HG02943 (cell line): ENCODE data around the gene EMC10.
"Not testable (repeated sequence)": the region's sequence is repeated elsewhere in the genome, so short reads cannot be mapped to it uniquely, and the experiment has no call there.

ENCODE experiments used
- ATAC-seq: cut with Tn5 transposase; IDR thresholded peaks from one replicate; pipeline ENCODE4 v1.9.1; 2021; ENCODE audit warnings: mild to moderate bottlenecking, low read depth, moderate library complexity; ENCODE audit not compliant: unreplicated experiment

Gene EMC10

DNA sequence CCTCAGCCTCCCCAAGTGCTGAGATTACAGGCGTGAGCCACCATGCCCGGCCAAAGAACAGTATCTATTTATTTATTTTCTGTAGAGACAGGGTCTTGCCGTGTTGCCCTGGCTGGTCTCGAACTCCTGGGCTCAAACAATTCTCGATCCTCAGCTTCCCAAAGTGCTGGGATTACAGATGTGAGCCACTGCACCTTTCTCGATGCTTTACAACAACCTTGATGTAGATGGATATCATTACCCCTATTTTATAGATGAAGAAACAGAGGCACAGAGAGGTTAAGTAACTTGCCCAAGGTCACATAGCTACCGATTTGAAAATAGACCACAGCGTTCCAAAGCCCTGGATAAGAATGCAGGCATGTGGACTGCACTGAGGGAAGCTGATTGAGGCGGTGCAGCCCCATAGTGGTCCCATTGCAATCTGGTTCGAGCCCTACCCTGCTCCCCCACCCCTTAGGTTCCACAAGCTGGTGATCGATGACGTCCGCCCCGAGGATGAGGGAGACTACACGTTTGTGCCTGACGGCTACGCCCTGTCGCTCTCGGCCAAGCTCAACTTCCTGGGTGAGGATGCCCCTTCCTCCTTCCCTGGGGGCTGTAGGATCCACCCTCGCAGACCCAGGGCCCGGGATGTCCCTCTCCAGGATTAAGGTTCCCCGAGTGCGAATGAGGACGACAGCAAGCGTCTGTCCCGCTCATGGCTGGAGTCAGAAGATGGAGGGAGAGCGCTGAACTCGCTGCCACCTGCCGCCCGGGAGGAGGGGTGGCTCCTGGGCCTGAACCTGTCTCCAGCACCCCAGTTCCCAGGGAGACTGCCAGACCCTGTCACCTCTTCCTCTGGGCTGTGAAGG, 25.7 kb upstream of the EMC10 start:
- no peak for ATAC-seq

DNA sequence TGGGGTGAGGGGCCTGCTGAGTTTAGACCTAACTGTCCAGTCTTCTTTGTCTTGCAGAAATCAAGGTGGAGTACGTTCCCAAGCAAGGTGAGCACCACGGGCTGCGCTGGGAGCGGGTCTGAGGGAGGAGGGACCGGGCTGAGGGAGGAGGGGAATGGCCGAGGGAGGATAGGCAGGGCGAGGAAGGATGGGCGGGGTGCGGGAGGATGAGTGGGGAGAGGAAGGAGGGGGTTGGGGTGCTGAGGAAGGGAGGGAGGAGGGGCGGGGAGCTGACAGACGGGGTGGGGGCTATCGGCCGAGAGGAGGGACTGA, 25.1 kb upstream of the EMC10 start:
- ATAC-seq = no peak

DNA sequence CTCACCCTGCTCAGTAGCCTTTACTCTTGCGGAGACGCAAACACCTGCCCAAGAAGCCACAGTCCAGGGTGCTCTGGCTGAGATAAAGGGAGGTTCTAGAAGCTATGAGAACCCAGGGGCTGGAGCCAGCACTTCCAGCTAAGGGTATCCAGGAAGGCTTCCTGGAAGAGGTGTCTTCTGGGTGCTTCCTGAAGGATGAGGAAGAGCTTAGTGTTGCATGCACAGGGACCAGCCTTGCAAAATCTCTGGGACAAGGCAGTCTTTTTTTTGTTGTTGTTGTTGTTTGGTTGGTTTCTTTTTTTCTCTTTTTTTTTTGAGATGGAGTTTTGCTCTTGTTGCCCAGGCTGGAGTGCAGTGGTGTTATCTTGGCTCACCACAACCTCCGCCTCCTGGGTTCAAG, 23.1 kb upstream of the EMC10 start:
- no peak for ATAC-seq

DNA sequence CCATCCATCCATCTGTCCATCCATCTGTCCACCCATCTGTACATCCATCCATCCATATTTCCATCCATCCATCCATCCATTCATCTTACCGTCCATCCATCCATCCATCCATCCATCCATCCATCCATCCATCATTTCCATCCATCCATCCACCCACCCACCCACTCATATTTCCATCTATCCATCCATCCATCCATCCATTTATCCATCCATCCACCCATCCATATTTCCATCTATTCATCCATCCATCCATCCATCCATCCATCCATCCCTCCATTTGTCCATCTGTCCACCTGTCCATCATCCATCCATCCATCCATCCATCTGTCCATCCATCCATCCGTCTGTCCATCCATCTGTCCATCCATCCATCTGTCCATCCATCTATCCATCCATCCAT, 20.3 kb upstream of the EMC10 start:
- no peak for ATAC-seq

DNA sequence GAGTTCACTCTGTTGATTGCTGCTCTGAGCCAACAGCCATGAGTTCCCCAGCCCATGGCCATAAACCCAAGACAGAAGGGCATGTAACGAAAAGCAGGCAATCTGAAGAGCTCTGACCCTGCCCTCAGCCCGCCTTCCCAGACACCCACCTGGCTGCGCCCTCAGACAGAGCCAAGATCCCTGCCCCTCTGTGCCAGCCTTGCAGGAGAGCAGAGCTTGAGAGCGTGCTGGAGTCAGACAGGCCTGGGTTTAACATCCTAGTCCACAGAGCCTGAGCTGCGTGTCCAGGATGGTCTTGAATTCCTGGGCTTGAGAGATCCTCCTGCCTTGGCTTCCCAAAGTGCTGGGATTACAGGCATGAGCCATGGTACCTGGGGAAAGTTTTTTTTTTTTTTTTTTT, 19.0 kb upstream of the EMC10 start:
- ATAC-seq = no peak

DNA sequence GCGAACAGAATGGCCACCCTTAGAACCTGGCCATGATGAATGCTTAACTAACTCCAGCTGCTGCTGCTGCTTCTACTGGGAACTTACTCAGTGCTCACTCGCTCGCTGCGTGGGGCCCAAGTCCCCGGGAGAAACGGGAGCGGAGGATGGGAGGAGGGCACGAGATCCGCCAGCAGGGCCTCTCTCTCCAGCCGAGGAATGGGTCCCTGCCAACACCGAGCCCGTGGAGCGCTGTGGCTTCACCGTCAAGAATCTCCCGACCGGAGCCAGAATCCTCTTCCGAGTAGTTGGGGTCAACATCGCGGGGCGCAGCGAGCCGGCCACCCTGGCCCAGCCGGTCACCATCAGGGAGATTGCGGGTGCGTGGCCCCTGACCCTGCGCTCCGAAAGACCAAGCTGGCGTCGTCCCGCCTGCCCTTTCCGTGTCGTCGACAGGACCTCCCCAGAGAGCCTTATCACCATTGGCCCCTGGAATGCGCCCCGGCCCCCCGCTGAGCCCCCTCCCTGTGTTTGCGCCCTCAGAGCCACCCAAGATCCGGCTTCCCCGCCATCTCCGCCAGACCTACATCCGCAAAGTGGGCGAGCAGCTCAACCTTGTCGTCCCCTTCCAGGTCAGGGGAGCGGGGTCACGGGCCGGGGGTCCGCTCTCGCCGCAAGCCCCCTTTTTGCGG, 17.8 kb upstream of the EMC10 start:
- ATAC-seq = no peak

DNA sequence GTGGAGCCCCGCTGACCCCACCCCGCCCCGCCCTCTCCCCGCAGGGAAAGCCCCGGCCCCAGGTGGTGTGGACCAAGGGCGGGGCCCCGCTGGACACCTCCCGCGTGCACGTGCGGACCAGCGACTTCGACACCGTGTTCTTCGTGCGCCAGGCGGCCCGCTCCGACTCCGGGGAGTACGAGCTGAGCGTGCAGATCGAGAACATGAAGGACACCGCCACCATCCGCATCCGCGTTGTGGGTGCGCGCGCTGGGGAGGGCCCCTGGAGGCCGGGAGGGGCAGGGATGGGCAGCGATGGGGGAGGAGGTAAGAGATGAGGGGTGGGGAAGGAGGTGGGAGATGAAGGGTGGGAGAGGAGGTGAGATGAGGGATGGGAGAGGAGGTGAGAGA, 17.2 kb upstream of the EMC10 start:
- ATAC-seq = no peak

DNA sequence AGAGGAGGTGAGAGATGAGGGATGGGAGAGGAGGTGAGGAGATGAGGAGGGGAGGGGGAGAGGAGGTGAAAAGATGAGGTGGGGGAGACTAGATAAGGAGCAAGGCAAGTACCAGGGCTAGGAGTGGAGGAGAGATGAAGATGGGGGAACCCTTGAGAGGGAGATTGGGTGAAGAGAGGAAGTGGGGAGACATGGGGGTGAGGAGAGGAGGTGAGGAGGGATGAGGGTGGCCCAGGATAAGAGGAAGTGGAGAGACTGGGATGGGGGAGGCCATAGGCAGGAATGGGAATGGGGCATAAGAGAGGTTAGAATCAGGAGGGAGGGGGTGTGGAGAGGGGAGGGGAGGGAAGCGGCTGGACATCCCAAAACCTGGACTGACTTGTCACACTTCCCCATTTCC, 16.7 kb upstream of the EMC10 start:
- ATAC-seq = no peak

DNA sequence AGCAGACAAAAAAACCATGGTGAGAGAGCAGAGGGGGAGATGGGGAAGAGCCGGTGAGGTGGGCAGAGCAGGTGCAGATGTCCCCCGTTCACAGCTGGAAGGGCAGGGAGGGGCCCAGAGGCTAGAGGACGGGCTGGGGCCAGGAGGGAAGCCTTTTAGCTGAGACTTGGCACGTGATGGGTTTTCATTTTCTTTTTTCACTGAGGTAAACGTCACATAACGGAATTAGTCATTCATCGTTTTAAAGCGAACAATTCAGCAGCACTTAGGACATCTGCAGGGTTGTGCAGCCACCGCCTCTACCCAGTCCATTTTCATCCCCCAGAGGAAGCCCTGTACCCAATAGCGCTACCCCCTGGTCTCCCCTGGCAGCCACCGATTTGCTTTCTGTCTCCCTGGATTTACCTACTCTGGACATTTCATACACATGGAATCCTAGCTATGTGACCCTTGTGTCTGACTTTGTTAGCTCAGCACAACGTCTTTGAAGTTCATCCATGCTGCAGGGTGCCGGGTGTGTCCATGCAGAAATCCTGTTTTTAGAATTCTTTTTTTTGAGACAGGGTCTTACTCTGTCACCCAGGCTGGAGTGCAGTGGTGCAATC, 16.0 kb upstream of the EMC10 start:
- ATAC-seq = no peak

DNA sequence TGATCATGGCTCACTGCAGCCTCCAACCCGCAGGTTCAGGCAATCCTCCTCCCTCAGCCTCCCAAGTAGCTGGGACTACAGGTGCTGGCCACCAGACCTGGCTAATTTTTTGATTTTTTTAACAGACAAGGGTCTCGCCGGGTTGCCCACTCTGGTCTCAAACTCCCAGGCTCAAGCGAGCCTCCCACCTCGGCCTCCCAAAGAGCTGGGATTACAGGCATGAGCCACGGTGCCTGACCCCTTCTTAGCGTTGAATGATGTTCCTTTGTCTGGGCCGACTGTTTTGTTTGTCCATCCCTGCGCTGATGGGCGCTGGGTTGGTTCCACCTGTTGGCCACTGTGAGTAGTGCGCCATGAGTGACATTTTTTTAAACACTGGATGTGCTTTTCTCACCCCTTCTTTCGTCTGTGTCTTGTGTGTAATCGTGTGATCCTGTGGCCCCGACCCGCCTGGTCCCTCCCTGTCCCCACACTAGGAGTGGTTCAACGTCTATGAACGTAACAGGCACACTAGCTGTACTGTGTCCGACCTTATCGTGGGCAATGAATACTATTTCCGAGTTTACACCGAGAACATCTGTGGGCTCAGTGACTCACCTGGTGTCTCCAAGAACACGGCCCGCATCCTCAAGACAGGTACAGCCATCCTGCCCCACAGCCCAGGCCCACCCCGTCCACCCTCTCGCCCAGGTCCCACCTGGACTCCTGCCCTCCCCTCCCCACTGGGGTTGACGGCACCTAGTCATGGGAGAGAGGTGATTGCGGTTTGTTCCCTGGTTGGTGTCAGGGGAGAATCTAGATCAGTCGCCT, 15.0 kb upstream of the EMC10 start:
- no peak for ATAC-seq

DNA sequence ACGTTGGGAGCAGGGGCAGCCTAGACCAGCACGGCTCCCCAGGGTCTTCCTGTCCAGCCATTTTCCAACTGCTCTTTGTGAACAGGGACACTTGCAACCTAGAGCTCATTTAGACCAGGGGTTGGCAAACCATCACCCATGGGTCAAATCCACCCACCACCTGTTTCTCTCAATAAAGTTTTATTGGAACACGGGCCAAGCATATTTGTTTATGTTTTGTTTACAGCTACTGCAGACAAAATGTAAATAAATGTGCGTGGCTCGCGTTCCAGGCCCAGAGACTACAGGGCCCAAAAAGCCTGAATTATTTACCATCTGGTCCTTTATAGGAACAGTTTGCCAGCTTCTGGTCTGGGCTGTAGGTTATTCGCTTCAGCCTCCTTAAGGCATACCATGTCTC, 13.3 kb upstream of the EMC10 start:
- no peak for ATAC-seq

DNA sequence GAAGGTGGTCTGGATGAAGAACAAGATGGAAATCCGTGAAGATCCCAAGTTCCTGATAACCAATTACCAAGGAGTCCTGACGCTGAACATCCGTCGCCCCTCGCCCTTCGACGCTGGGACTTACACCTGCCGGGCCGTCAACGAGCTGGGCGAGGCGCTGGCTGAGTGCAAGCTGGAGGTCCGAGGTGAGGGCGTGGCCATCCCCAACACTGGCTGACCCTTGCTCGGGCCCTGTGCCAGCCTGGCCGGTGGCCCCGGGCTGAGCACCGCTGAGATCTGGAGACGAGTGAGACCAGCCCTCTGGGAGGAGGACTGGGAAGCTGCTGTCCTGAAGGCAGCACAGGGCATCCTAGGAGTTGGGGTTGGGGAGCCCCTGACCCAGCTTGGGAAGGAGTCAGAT, 12.0 kb upstream of the EMC10 start:
- no peak for ATAC-seq

DNA sequence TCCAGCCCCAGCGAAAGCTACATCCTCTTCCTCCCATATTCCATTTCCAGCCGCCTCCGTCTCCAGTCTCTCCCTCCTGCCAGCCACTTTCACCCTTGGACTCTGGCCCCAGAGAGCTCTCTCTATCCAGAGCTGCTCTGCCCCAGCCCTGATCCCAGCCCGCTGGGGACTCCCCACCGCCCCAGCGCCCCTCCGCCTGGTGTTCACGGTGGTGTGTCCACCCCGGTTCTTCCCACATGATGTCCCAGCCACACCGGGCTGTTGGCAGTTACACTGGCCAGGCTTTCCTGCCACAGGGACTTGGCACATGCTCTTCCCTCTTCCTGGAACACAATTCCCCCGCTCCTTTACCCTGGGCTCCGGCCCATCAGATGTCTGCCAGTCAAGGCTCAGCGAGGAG, 11.3 kb upstream of the EMC10 start:
- ATAC-seq = no peak

DNA sequence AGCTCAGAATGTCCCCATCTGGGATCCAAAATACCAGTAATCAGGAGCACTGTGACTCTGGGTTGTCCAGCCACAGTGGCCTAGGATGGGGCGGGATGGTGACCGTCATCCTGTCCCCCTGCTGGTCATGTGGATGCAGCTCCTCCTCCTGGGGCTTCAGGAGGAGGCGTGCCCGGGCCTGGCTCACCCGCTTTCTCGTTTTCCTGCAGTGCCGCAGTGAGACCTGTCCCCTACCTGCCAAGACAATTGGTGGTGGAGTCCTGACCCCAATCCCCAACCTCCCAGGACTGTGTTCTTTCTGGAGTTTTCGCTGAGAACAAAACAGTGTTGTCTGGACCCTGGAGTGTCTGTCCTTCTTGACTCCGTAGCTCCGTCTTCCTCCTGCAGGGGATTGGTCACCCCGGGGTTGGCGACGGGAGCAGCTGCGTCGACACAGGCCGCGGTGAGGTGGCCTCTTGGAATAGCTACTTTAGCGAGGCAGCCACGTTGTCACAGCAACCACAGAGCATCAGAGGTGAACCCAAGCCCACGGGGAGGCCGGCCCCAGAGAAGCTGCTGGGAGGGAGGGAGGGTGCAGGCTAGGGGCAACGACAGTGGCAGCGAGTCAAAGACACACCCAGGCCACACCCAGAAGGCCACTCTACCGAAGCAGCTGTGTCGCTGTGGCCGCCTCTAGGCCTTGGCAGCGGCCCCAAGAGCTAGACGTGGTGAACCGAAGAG, 10.2 kb upstream of the EMC10 start:
- ATAC-seq = no peak

DNA sequence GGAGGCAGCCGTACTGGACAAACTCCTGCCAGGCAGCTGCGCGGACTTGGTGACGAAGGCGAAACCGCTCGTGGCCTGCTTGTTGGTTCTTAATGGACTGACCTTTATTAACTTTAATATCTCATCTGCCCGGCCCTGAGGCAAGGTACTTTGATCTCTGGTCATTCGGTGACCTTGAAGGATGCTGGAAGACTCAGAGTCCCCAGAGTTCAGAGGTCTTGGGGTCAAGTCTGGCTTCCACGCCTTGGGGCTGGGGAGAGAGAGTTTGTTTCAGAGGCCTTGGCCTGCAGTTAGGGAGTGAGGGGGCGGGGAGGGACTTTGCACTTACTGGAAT, 9.6 kb upstream of the EMC10 start:
- no peak for ATAC-seq

DNA sequence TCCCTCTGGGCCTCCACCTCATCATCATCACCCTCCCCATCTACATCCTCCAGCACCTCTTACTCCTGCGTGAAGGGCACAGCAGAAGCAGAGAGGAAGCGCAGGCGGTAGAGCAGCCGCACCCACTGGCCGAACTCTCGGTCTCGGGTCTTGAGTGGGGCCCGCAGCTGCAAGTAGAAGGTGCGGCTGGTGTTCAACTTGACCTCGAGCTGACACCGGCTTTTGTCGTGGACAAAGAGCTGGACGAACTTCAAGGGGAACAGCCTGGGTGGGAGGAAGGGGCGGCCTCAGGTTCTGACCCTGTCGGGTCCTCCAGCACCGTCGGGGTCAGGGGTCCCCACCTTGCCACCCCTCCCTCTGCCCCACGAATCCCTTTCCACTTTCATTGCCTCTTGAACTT, 8.7 kb upstream of the EMC10 start:
- no peak for ATAC-seq

DNA sequence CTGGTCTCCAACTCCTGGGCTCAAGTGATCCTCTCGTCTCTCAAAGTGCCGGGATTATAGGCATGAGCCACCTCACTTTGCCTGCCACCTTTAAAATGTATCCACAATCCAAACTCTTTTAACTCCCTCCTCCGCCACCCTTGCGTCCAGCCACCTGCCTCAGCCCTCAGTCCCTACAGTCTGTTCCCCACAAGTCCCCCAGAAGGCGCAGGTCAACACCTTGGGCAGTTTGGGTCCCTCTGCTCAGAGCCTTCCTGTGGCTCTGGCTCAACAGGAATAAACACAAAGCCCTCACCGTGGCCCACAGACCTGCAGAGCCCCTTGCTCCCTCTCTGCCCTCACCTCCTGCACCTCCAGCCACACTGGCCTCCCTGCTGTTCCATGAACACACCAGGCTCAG, 7.5 kb upstream of the EMC10 start:
- no peak for ATAC-seq

DNA sequence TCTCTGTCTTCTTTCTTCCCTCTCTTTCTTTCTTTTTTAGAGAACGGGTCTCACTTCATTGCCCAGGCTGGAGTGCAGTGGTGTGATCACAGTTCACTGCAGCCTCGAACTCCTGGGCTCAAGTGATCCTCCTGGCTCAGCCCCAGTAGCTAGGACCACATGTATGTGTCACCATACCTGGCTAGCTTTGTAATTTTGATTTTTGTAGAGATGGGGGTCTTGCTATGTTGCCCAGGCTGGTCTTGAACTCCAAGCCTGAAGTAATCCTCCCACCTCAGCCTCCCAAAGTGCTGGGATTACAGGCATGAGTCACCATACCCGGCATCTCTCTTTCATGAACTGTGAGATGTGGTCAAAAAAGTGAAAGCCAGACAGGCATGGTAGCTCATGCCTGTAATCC, 3.0 kb upstream of the EMC10 start:
- ATAC-seq = not testable (repeated sequence)

DNA sequence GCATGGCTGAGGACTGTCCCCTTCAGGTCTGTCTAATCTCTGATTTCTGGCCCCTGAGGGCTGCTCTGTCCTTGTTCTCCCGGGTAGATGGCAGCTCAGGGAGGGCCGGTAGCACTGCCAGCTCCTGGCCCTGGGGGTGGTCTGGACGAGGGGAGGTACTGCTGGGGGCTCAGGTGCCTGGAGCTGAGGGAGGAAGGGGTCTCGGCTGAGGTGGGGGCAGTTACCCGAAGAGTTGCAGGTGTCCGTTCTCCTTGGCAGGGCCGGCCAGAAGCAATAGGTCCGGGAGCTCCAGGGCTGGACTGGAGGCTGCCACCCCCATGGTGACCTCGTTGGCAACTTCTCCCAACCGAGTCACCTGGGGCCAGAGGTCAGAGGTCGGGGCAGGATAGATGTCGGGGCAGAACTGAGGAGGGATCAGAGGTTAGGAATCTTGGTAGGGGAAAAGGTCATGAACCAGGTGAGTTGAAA, 1.2 kb upstream of the EMC10 start:
- no peak for ATAC-seq

DNA sequence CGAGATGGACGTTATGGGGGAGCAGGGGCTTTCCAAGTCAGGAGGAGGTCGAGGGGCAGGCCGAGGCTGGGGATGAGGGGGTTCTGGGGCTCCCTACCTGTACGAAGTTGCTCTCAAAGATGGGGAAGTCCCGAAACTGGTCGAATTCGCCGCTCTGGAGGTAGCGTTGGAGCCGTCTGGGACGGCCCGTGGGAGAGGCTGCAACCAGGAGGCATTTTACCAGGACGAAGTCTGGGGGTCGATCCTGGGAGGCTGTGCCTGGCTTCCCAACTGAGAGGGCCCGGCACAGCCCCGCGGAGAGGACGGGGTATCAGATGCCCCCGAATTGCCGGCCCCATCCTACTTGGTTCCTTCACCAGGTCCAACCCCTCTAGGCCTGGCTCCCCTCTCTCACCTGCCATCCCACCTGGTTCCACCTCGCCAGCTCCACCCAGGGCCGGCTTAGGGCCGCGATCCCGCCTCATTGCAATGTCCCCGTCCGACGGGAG, 527 bp upstream of the EMC10 start:
- ATAC-seq = no peak

DNA sequence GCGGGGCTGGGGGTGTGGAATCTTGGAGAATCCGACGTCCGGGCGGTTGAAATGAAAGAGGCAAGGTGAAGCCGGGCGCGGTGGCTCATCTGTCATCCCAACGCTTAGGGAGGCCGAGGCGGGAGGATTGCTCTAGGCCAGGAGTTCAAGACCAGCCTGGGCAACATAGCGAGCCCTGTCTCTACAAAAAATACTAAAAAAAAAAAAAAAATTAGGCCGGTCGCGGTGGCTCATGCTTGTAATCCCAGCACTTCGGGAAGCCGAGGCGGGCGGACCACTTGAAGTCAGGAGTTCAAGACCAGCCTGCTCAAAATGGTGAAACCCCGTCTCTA, 566 bp downstream of the EMC10 start:
- no peak for ATAC-seq
